Neural progenitor cell (in vitro differentiated cells): Measurements from ENCODE around the gene TPCN2.

Source experiments
- CTCF ChIP-seq: fragments of 200-600 bp; sonication (generic); IDR thresholded peaks from 2 replicates; pipeline ENCODE4 v1.5.1; 2017; ENCODE audit warnings: antibody characterized with exemption, mild to moderate bottlenecking
- EZH2 ChIP-seq: fragments of 200-600 bp; sonication (generic); IDR thresholded peaks from 2 replicates; pipeline ENCODE4 v1.6.1; 2017; ENCODE audit warnings: antibody characterized with exemption, mild to moderate bottlenecking, moderate library complexity
- EZH2phosphoT487 ChIP-seq: fragments of 200-600 bp; sonication (generic); IDR thresholded peaks from 2 replicates; pipeline ENCODE4 v1.6.1; 2017; ENCODE audit warnings: antibody characterized with exemption

- TF ChIP-seq CTCF, result no peak
- TF ChIP-seq EZH2, result no peak
- no peak for TF ChIP-seq EZH2phosphoT487
Measured at GRCh38 chr11:69078508-69078907, 29.8 kb downstream of the TPCN2 start.
